B cell (primary cell): ENCODE data around the gene CHIT1.

Experiments
- CTCF ChIP-seq: fragments of 200-600 bp; IDR thresholded peaks from one replicate; pipeline ENCODE4 v1.8.0; 2022; ENCODE audit warnings: antibody characterized with exemption, mild to moderate bottlenecking
- EZH2 ChIP-seq: IDR thresholded peaks from 2 replicates; pipeline ENCODE4 v1.6.1; 2012; ENCODE audit warnings: borderline replicate concordance, low read depth, mild to moderate bottlenecking, moderate library complexity, low read length; ENCODE audit not compliant: insufficient read depth, poor library complexity, severe bottlenecking

- TF ChIP-seq CTCF (no peak), EZH2 (no peak)
These were observed 15.3 kb upstream of the CHIT1 start for GRCh38 chr1:203244776-203245175.
